GM23338 (cell line): Measurements from ENCODE around the gene SNX17. TPM values are rescaled to one million over a fixed set of nuclear protein-coding genes. Genes with fewer than 3 reads are reported as not detected.

ENCODE experiments used
- ATAC-seq: fragments of 200-7000 bp; cut with Tn5 transposase; 3 replicates; pipeline ENCODE4 v1.9.1; 2020
- DNase-seq: peaks from one replicate; pipeline ENCODE4 v3.0.0-alpha.2; 2015; ENCODE audit warnings: low spot score
- H2AFZ ChIP-seq: fragments of 200-600 bp; sonication (generic); 2 replicates; pipeline ENCODE4 v1.8.0; 2016; ENCODE audit warnings: antibody characterized with exemption, mild to moderate bottlenecking, moderate library complexity
- H3F3A ChIP-seq: fragments of 200-600 bp; sonication (generic); replicated peaks from 2 replicates; pipeline ENCODE4 v1.8.0; 2017; ENCODE audit warnings: antibody characterized with exemption, mixed run types, low read depth
- H3K27ac ChIP-seq: fragments of 200-600 bp; sonication (generic); 2 replicates; pipeline ENCODE4 v1.6.1; 2016; ENCODE audit warnings: low read depth
- H3K27me3 ChIP-seq: fragments of 200-600 bp; sonication (generic); 2 replicates; pipeline ENCODE4 v1.8.0; 2016; ENCODE audit warnings: mild to moderate bottlenecking, mixed run types, moderate library complexity; ENCODE audit not compliant: insufficient read depth
- H3K36me3 ChIP-seq: fragments of 200-600 bp; sonication (generic); 2 replicates; pipeline ENCODE4 v1.8.0; 2016; ENCODE audit warnings: mild to moderate bottlenecking; ENCODE audit not compliant: insufficient read depth
- H3K4me1 ChIP-seq: fragments of 200-600 bp; sonication (generic); 2 replicates; pipeline ENCODE4 v1.8.0; 2016; ENCODE audit warnings: mild to moderate bottlenecking, moderate library complexity; ENCODE audit not compliant: insufficient read depth
- H3K4me2 ChIP-seq: fragments of 200-600 bp; sonication (generic); 2 replicates; pipeline ENCODE4 v1.7.1; 2017; ENCODE audit warnings: mixed run types
- H3K4me3 ChIP-seq: fragments of 200-600 bp; sonication (generic); 2 replicates; pipeline ENCODE4 v1.6.1; 2016; ENCODE audit warnings: mixed run types
- H3K79me2 ChIP-seq: fragments of 200-600 bp; sonication (generic); replicated peaks from 2 replicates; pipeline ENCODE4 v1.8.0; 2017; ENCODE audit warnings: mild to moderate bottlenecking; ENCODE audit not compliant: insufficient read depth
- H3K9me2 ChIP-seq: fragments of 200-600 bp; sonication (generic); 2 replicates; pipeline ENCODE4 v1.8.0; 2017; ENCODE audit not compliant: insufficient read depth
- H4K20me1 ChIP-seq: fragments of 200-600 bp; sonication (generic); replicated peaks from 2 replicates; pipeline ENCODE4 v1.8.0; 2017; ENCODE audit warnings: mild to moderate bottlenecking; ENCODE audit not compliant: insufficient read depth
- H3K27ac Mint-ChIP-seq: 2 replicates; pipeline ENCODE4 v1.8.0; 2020; ENCODE audit warnings: inconsistent platforms, mild to moderate bottlenecking, moderate library complexity, mixed read lengths
- H3K27me3 Mint-ChIP-seq: 3 replicates; pipeline ENCODE4 v1.8.0; 2022; ENCODE audit warnings: low read depth, mild to moderate bottlenecking, moderate library complexity, mixed read lengths, inconsistent platforms; ENCODE audit not compliant: insufficient read depth, poor library complexity
- H3K36me3 Mint-ChIP-seq: 3 replicates; pipeline ENCODE4 v1.8.0; 2021; ENCODE audit warnings: low read depth, mild to moderate bottlenecking, inconsistent platforms, moderate library complexity, mixed read lengths
- H3K4me1 Mint-ChIP-seq: 3 replicates; pipeline ENCODE4 v1.8.0; 2020; ENCODE audit warnings: mild to moderate bottlenecking, inconsistent platforms, mixed read lengths
- H3K4me3 Mint-ChIP-seq: 3 replicates; pipeline ENCODE4 v1.8.0; 2021; ENCODE audit warnings: moderate library complexity, mild to moderate bottlenecking, inconsistent platforms, mixed read lengths
- H3K9me3 Mint-ChIP-seq: 3 replicates; pipeline ENCODE4 v1.8.0; 2020; ENCODE audit warnings: moderate library complexity, mild to moderate bottlenecking, inconsistent platforms, mixed read lengths
- CREB1 ChIP-seq: fragments of 250-450 bp; sonication (Bioruptor Pico); IDR thresholded peaks from 2 replicates; pipeline ENCODE4 v1.5.0; 2020; ENCODE audit warnings: low read depth, mild to moderate bottlenecking, moderate library complexity
- CTCF ChIP-seq, 2 experiments: fragments of 200-600 bp in 1 of 2; sonication (generic) in 1 of 2; conservative IDR thresholded peaks; 2 replicates each; pipeline versions ENCODE4 v1.5.1 to v1.6.1; 2016 to 2017; ENCODE audit warnings: antibody characterized with exemption in 2 of 2, low read depth in 2 of 2, mild to moderate bottlenecking in 2 of 2, moderate library complexity in 1 of 2
- EZH2 ChIP-seq: fragments of 200-600 bp; sonication (generic); IDR thresholded peaks from one replicate; pipeline ENCODE4 v1.8.0; 2017; ENCODE audit warnings: antibody characterized with exemption, mild to moderate bottlenecking, low read depth; ENCODE audit not compliant: unreplicated experiment
- EZH2phosphoT487 ChIP-seq: fragments of 200-600 bp; sonication (generic); IDR thresholded peaks from one replicate; pipeline ENCODE4 v1.8.1; 2018; ENCODE audit warnings: antibody characterized with exemption; ENCODE audit not compliant: unreplicated experiment
- JUNB ChIP-seq: IDR thresholded peaks from one replicate; pipeline ENCODE4 v1.6.1; 2016; ENCODE audit warnings: antibody characterized with exemption; ENCODE audit not compliant: unreplicated experiment
- NANOG ChIP-seq: IDR thresholded peaks from 2 replicates; pipeline ENCODE4 v1.6.1; 2016; ENCODE audit warnings: antibody characterized with exemption, borderline replicate concordance
- REST ChIP-seq: IDR thresholded peaks from one replicate; pipeline ENCODE4 v1.6.1; 2018; ENCODE audit warnings: antibody characterized with exemption; ENCODE audit not compliant: unreplicated experiment
- ZNF114 ChIP-seq: fragments of 250-450 bp; sonication (Bioruptor Pico); IDR thresholded peaks from 2 replicates; pipeline ENCODE4 v1.5.0; 2020; ENCODE audit warnings: mild to moderate bottlenecking, moderate library complexity
- ZNF331 ChIP-seq: fragments of 250-450 bp; sonication (Bioruptor Pico); IDR thresholded peaks from 2 replicates; pipeline ENCODE4 v1.5.0; 2020; ENCODE audit warnings: low read depth, mild to moderate bottlenecking, moderate library complexity
- ZNF462 ChIP-seq: fragments of 250-450 bp; sonication (Bioruptor Pico); IDR thresholded peaks from 2 replicates; pipeline ENCODE4 v1.5.0; 2020; ENCODE audit warnings: mild to moderate bottlenecking, moderate library complexity
- polyA plus RNA-seq: library from polyadenylated mRNA; unstranded; fragments of >200 nt; fragmentation: Nextera tagmentation; extraction: Ambion mirVana; gene quantifications from 2 replicates; pipeline ENCODE4 v1.2.1, GENCODE V29; 2016
- total RNA-seq: library from RNA; depleted of rRNA; stranded (reverse); fragments of >200 nt; shearing (Covaris generic); gene quantifications from 2 replicates; pipeline ENCODE4 v1.2.3, GENCODE V29; 2014

The SNX17 gene
- total and polyA plus RNA-seq, 2 experiments from 2014 or later = 34.0 to 58.0 TPM

- Mint-ChIP-seq H3K4me3 (no peak overlapping the region), H3K9me3 (no peaks in the 10 kb centered on the region), H3K4me1 (no peaks in the 10 kb centered on the region), H3K27ac (no peak overlapping the region), H3K36me3 (no peaks in the 10 kb centered on the region), H3K27me3 (peaks cover 3% of the 10 kb centered on the region)
- H3K79me2 ChIP-seq = no peaks in the 10 kb centered on the region
- TF ChIP-seq ZNF114 (CRISPR knock-in tag) (no peak), CREB1 (CRISPR knock-in tag) (no peak), EZH2phosphoT487 (no peak), JUNB (no peak), CTCF (conservative IDR thresholded peaks at IDR 0.05; ENCODE audit: low read depth in 2 of 2) (no peak), ZNF331 (CRISPR knock-in tag) (no peak), NANOG (no peak), REST (no peak), ZNF462 (no peak), EZH2 (no peak)
- no peak overlapping the region for H2AFZ ChIP-seq
- H3F3A ChIP-seq = no peaks in the 10 kb centered on the region
- DNase-seq (no peak), ATAC-seq (no peak)
- H3K4me2 ChIP-seq = no peak overlapping the region
- H3K27me3 ChIP-seq = no peaks in the 10 kb centered on the region
- no peaks in the 10 kb centered on the region for H3K36me3 ChIP-seq
- H4K20me1 ChIP-seq = no peaks in the 10 kb centered on the region
- no peak overlapping the region for H3K4me3 ChIP-seq
- H3K27ac ChIP-seq = no peak overlapping the region
- H3K9me2 ChIP-seq = peaks cover 2% of the 10 kb centered on the region; the same call in 1 of the 2 replicates
- H3K4me1 ChIP-seq = no peaks in the 10 kb centered on the region
Observed at GRCh38 chr2:27416151-27416550, 45.7 kb downstream of the SNX17 start.
